AG10803 (cell line): ENCODE data around the gene NECAB2.

Experiments
- DNase-seq: peaks from one replicate; pipeline ENCODE4 v3.0.0; 2010; ENCODE audit warnings: low read depth
- H3K4me3 ChIP-seq: 2 replicates; pipeline ENCODE4 v1.5.1; 2011; ENCODE audit warnings: mild to moderate bottlenecking, low read length, control low read depth
- CTCF ChIP-seq: conservative IDR thresholded peaks from 2 replicates; pipeline ENCODE4 v1.5.1; 2011; ENCODE audit warnings: mild to moderate bottlenecking, low read length, control low read depth, inconsistent platforms

Gene NECAB2

GRCh38 chr16:83971165-83972130 is 3.4 kb downstream of the NECAB2 start:
- TF ChIP-seq CTCF = no peak
- DNase-seq = no peak
- no peak overlapping the region for H3K4me3 ChIP-seq

- no peak overlapping the region for H3K4me3 ChIP-seq
- DNase-seq = no peak
- TF ChIP-seq CTCF = no peak
Measured at GRCh38 chr16:83972256-83973008, 4.4 kb downstream of the NECAB2 start.

DNA sequence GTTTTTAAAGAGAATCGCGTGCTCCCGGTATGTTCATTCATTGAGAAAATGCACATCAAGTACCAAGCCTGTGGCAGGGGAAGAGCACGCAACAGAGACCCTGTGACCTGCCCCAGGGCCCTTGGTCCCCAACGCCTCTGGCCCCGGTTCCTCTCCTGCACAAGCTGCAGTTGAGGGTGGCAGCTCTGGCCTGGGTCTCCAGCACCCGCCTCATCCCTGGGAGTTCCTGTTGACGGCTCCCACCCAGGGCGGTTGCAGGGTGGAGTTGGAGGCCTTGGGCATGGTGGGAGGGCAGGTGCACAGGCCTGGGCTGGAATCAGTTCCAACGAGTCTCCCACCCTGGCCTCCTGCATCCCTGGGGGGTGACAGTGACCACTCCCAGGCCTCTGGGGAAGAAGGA is 5.0 kb downstream of the NECAB2 start:
- DNase-seq = no peak
- H3K4me3 ChIP-seq = no peak overlapping the region
- no peak for TF ChIP-seq CTCF

DNA sequence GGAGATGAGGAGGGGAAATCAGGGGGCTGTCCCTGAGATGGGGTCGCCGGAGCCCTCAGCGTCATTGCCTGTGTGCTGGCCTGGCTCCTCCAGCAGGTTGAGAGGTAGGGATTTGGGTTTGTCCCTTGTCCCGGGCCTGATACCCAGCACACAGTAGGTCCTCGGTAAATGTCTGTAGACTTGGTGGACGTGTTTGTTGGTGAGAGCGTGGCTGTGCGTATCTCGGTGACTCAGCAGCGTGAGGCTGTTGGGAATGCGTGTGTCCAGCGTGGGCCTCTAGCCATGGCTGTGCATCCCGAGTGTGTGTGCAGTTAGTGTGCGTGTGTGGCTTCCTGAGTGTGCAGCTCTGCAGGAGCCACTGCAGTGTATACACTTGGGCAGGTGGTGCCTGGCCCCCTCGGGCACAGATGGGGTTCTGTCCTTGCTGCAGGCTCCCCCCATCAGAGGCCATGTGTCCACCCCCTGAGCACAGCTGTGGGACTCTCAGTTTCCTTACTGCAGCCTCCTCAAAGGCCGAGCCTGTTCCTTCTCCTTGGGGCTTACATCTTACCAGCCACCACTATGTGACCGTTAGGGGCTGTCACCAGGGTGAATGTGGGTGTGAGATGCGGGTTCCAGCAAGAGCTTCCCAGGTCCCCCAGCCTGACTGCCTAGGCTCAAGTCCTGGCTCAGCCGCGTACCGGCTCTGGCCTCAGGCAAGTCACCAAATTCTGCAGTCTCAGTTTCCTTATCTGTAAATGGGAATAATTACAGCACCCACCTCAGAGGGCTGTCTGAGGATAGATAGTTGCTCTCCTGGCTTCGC is 5.7 kb downstream of the NECAB2 start:
- TF ChIP-seq CTCF = no peak
- DNase-seq = no peak
- H3K4me3 ChIP-seq = no peak overlapping the region

DNA sequence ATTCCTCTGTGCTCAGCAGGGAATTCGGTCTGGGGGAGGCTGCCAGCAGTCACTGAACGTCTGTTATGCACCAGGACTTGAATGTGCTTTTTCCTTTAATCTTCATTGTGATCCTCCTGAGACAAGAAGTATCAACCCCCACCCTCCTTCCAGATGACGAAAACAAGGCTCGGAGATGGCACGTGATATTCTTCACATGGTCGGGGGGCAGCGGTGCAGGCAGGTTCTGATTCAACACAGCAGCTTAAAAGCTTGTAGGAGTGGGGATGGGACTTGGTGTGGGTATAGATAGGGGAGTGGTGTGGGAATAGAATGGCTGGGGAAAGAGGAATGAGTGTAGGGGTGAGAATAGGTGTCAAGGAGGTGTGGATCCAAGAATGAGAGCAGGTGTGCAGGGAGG is 6.4 kb downstream of the NECAB2 start:
- TF ChIP-seq CTCF = no peak
- no peak overlapping the region for H3K4me3 ChIP-seq
- no peak for DNase-seq

- no peak for TF ChIP-seq CTCF
- no peak for DNase-seq
- H3K4me3 ChIP-seq = no peak overlapping the region
Measured at GRCh38 chr16:83975590-83976260, 7.7 kb downstream of the NECAB2 start.
